HepG2 (cell line): ENCODE measurements around the gene SYT1. TPM values are rescaled to one million over a fixed set of nuclear protein-coding genes. Genes with fewer than 3 reads are reported as not detected.

Experiments
- CEBPB ChIP-seq: IDR thresholded peaks from 2 replicates; pipeline ENCODE4 v1.6.1; 2011; ENCODE audit warnings: low read depth, low read length, improper control_type of control experiment, borderline replicate concordance
- FOXC1 ChIP-seq: sonication (generic); formaldehyde crosslinking; IDR thresholded peaks from 2 replicates; pipeline ENCODE4 v1.8.0; 2022; ENCODE audit warnings: mild to moderate bottlenecking, missing genetic modification reagents, borderline replicate concordance
- HMGXB4 ChIP-seq, 2 experiments: sonication (generic) in 1 of 2; formaldehyde crosslinking in 1 of 2; IDR thresholded peaks; 2 replicates each; pipeline versions ENCODE4 v1.4.0 to v1.6.1; 2018 to 2020; ENCODE audit warnings: missing genetic modification reagents in 2 of 2, borderline replicate concordance in 1 of 2, low read depth in 1 of 2, mild to moderate bottlenecking in 1 of 2, missing biosample characterization in 1 of 2
- HNRNPL ChIP-seq: fragments of 200-400 bp; formaldehyde crosslinking; IDR thresholded peaks from 2 replicates; pipeline ENCODE4 v1.6.1; 2017; ENCODE audit warnings: mild to moderate bottlenecking, low read depth, low read length
- KDM2A ChIP-seq: sonication (generic); formaldehyde crosslinking; IDR thresholded peaks from 2 replicates; pipeline ENCODE4 v1.4.0; 2020; ENCODE audit warnings: low read depth, missing genetic modification reagents, borderline replicate concordance
- PRPF4 ChIP-seq: fragments of 200-400 bp; formaldehyde crosslinking; IDR thresholded peaks from 2 replicates; pipeline ENCODE4 v1.6.1; 2016; ENCODE audit warnings: low read length, low read depth; ENCODE audit not compliant: poor library complexity, severe bottlenecking
- RARA ChIP-seq: IDR thresholded peaks from 2 replicates; pipeline ENCODE4 v1.6.1; 2016; ENCODE audit warnings: missing genetic modification reagents, missing compliant biosample characterization
- RCOR2 ChIP-seq: IDR thresholded peaks from 2 replicates; pipeline ENCODE4 v1.6.1; 2016; ENCODE audit warnings: missing biosample characterization, missing genetic modification reagents
- RXRB ChIP-seq: IDR thresholded peaks from 2 replicates; pipeline ENCODE4 v1.6.1; 2016; ENCODE audit warnings: borderline replicate concordance, missing genetic modification reagents, missing compliant biosample characterization
- SATB2 ChIP-seq: sonication (generic); formaldehyde crosslinking; IDR thresholded peaks from 2 replicates; pipeline ENCODE4 v1.5.0; 2020; ENCODE audit warnings: missing genetic modification reagents
- SOX6 ChIP-seq, 2 experiments: fragments of 450-650 bp in 1 of 2; sonication (generic) in 1 of 2; formaldehyde crosslinking in 1 of 2; IDR thresholded peaks; 2 replicates each; pipeline versions ENCODE4 v1.4.0 to v1.6.1; 2017 to 2020; ENCODE audit warnings: antibody characterized with exemption in 1 of 2, mild to moderate bottlenecking in 1 of 2, missing genetic modification reagents in 1 of 2
- SP4 ChIP-seq: sonication (generic); formaldehyde crosslinking; IDR thresholded peaks from 2 replicates; pipeline ENCODE4 v1.8.1; 2023; ENCODE audit warnings: mild to moderate bottlenecking, missing genetic modification reagents
- TRIM22 ChIP-seq: fragments of 450-650 bp; IDR thresholded peaks from 2 replicates; pipeline ENCODE4 v1.6.1; 2017
- ZNF331 ChIP-seq: sonication (generic); formaldehyde crosslinking; IDR thresholded peaks from 2 replicates; pipeline ENCODE4 v1.4.0; 2020; ENCODE audit warnings: missing genetic modification reagents
- ZNF383 ChIP-seq: sonication (generic); formaldehyde crosslinking; IDR thresholded peaks from 2 replicates; pipeline ENCODE4 v1.4.0; 2020; ENCODE audit warnings: missing genetic modification reagents, mild to moderate bottlenecking, borderline replicate concordance
- ZNF496 ChIP-seq: sonication (generic); formaldehyde crosslinking; IDR thresholded peaks from 2 replicates; pipeline ENCODE4 v1.8.1; 2023; ENCODE audit warnings: mild to moderate bottlenecking, moderate library complexity, missing genetic modification reagents; ENCODE audit not compliant: insufficient replicate concordance
- ZNF598 ChIP-seq: sonication (generic); formaldehyde crosslinking; IDR thresholded peaks from 2 replicates; pipeline ENCODE4 v1.5.1; 2020; ENCODE audit warnings: mild to moderate bottlenecking, missing genetic modification reagents, borderline replicate concordance
- ZNF792 ChIP-seq: IDR thresholded peaks from 2 replicates; pipeline ENCODE4 v1.6.1; 2016
- ZNF850 ChIP-seq: sonication (generic); formaldehyde crosslinking; conservative IDR thresholded peaks from 2 replicates; pipeline ENCODE4 v1.9.0; 2021; ENCODE audit warnings: mild to moderate bottlenecking, missing genetic modification reagents
- ZNF883 ChIP-seq: sonication (generic); formaldehyde crosslinking; IDR thresholded peaks from 2 replicates; pipeline ENCODE4 v1.5.1; 2020; ENCODE audit warnings: mild to moderate bottlenecking, missing genetic modification reagents; ENCODE audit errors: not compliant biosample characterization
- polyA plus RNA-seq, 8 experiments: library from polyadenylated mRNA; depleted of rRNA in 3 of 8; stranded (reverse) in 7 of 8; unstranded in 1 of 8; fragments of >200 nt; fragmentation: Illumina TruSeq in 4 of 8; extraction: Trizol in 4 of 8; gene quantifications; 2 replicates each; pipeline versions ENCODE4 v1.2.1 to v1.2.3, GENCODE V29; 2011 to 2016; ENCODE audit warnings: low read depth in 4 of 8, missing spikeins in 1 of 8, mixed read lengths in 1 of 8; ENCODE audit not compliant: insufficient read depth in 1 of 8
- total RNA-seq, 5 experiments: library from RNA; depleted of rRNA; stranded (reverse); fragments of >200 nt; fragmentation: Illumina TruSeq; extraction: Trizol; gene quantifications; 2 replicates each; pipeline ENCODE4 v1.2.3, GENCODE V29; 2016; ENCODE audit warnings: low read depth in 1 of 5
- TF ChIP-seq, protein P1 (sequence below): sonication (generic); formaldehyde crosslinking; IDR thresholded peaks from 2 replicates; pipeline ENCODE4 v1.5.0; 2020; ENCODE audit warnings: missing genetic modification reagents, mild to moderate bottlenecking, borderline replicate concordance
- TF ChIP-seq, protein P2 (sequence below): IDR thresholded peaks from 2 replicates; pipeline ENCODE4 v1.6.1; 2016; ENCODE audit warnings: mild to moderate bottlenecking
- TF ChIP-seq, protein P3 (sequence below): sonication (generic); formaldehyde crosslinking; IDR thresholded peaks from 2 replicates; pipeline ENCODE4 v1.4.0; 2020; ENCODE audit warnings: missing genetic modification reagents, borderline replicate concordance

SYT1 gene
- total and polyA plus RNA-seq, 2 of the 13 experiments (the other 11 are each of a cell fraction or from before 2014, with no cell fraction given) = not detected

DNA sequence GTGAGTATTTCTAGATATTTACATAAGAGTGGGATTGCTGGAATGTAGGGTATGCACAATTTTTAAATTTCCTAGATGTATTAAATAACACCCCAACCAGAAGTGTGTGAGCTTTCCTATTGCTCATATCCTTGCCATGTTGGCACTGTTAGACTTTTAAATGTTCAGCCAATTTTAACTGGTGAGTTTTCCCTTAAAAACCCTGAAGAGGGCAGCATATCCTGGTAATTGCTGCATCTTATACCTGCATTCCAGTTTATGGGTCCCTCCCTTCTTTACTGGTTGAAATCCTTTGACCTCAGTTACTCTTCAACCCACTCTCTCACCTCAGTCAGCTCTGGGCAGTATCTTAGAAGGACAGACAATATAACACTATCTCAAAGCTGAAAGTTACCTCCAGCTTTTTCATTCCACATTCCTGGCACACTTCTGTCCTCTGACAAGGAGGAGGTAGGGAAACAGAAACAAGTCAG, 555.6 kb downstream of the SYT1 start (continued):
- no peak for TF ChIP-seq ZNF883 (CRISPR knock-in tag)
- TF ChIP-seq, protein P1, sequence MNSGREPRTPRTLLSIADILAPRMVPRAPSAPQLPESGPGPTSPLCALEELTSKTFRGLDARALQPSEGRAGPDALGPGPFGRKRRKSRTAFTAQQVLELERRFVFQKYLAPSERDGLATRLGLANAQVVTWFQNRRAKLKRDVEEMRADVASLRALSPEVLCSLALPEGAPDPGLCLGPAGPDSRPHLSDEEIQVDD (CRISPR knock-in tag) = no peak
- TF ChIP-seq PRPF4 = no peak
- TF ChIP-seq SATB2 (CRISPR knock-in tag) = no peak
- TF ChIP-seq SP4 (CRISPR knock-in tag) = no peak
- TF ChIP-seq, protein P2, sequence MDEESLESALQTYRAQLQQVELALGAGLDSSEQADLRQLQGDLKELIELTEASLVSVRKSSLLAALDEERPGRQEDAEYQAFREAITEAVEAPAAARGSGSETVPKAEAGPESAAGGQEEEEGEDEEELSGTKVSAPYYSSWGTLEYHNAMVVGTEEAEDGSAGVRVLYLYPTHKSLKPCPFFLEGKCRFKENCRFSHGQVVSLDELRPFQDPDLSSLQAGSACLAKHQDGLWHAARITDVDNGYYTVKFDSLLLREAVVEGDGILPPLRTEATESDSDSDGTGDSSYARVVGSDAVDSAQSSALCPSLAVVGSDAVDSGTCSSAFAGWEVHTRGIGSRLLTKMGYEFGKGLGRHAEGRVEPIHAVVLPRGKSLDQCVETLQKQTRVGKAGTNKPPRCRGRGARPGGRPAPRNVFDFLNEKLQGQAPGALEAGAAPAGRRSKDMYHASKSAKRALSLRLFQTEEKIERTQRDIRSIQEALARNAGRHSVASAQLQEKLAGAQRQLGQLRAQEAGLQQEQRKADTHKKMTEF (CRISPR knock-in tag) = 0 out of 2 replicates have a peak, but pooled peaks have one; percentile 28
- no peak for TF ChIP-seq HNRNPL
- TF ChIP-seq, protein P3, sequence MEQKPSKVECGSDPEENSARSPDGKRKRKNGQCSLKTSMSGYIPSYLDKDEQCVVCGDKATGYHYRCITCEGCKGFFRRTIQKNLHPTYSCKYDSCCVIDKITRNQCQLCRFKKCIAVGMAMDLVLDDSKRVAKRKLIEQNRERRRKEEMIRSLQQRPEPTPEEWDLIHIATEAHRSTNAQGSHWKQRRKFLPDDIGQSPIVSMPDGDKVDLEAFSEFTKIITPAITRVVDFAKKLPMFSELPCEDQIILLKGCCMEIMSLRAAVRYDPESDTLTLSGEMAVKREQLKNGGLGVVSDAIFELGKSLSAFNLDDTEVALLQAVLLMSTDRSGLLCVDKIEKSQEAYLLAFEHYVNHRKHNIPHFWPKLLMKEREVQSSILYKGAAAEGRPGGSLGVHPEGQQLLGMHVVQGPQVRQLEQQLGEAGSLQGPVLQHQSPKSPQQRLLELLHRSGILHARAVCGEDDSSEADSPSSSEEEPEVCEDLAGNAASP (CRISPR knock-in tag) = peak; percentile 73; the same call in 1 of the 2 replicates
- TF ChIP-seq ZNF383 (CRISPR knock-in tag) = no peak
- no peak for TF ChIP-seq CEBPB
- TF ChIP-seq SOX6 (IDR thresholded peaks at IDR 0.05) = no peak
- TF ChIP-seq SOX6 (CRISPR knock-in tag; IDR thresholded peaks at IDR 0.05) = 0 out of 2 replicates have a peak, but pooled peaks have one; percentile 38
- peak; percentile 54; the same call in 1 of the 2 replicates for TF ChIP-seq RXRB
- no peak for TF ChIP-seq KDM2A (CRISPR knock-in tag)
- TF ChIP-seq ZNF792 (CRISPR knock-in tag) = peak; percentile 33; the same call in 1 of the 2 replicates
- TF ChIP-seq ZNF598 = no peak
- TF ChIP-seq RCOR2 (CRISPR knock-in tag) = 0 out of 2 replicates have a peak, but pooled peaks have one; percentile 15
- TF ChIP-seq RARA (CRISPR knock-in tag) = 0 out of 2 replicates have a peak, but pooled peaks have one; percentile 12
- no peak for TF ChIP-seq ZNF331
- TF ChIP-seq ZNF850 (CRISPR knock-in tag) = no peak
- TF ChIP-seq TRIM22 = no peak
- TF ChIP-seq ZNF496 (CRISPR knock-in tag) = no peak
- TF ChIP-seq FOXC1 (CRISPR knock-in tag) = no peak
- TF ChIP-seq HMGXB4 (CRISPR knock-in tag; IDR thresholded peaks at IDR 0.05; ENCODE audit: borderline replicate concordance in 1 of 2, low read depth in 1 of 2) = peak in 1 of 2 experiments; percentile 61; a peak in 1 of 4 replicates
